Measurements from ENCODE around the gene CDH23. TPM values are rescaled to one million over a fixed set of nuclear protein-coding genes. Genes with fewer than 3 reads are reported as not detected.

Gene CDH23
- total RNA-seq, 1 experiment from 2014 or later = 0.02 TPM

DNA sequence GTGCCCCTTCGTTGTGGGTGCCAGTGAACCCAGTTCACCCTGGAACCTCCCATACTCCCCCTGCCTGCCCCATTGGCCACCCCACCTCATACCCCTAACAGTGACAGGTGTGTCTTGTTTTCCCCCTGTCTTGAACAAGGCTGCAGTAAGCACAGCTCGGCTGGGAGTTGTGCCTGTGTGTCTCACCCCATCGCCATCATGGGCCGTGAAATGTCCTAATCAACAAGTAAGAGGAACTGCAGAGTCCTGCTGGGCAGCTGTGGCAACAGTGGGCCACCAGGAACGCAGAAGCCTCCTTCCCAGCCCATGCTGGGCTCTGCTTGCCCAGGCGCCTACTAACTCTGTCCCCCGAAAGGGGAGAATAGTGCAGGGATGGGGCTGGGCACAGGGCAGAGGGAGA, 231.2 kb downstream of the CDH23 start:
- CTCF ChIA-PET = interaction anchor here (0.5 kb wide), 1 partner anchor 9 kb away, joined by 3 read pairs; no protein-coding TSS in a partner anchor
- no peak for DNase-seq (ENCODE audit: unreplicated experiment)
- POLR2A ChIA-PET = no interaction called here

DNA sequence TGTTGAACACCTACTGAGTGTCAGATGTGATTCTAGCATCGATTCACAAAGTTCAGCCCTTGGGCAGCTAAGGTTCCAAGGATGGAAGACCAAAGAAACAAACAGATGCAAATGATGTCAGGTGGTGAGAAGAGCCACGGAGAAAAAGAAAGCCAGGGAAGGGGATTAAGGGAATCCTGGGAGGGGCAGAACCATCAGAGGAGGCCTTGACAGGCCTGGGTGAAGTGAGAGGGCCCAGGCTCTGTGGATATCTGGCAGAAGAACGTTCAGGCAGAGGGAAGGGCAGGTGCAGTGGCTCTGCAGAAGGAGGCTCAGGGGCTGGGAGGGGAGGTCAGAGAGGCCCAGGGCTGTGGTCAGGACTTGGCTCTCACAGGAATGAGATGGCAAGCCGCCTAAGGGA, 232.4 kb downstream of the CDH23 start:
- H3K4me1 Mint-ChIP-seq (ENCODE audit: insufficient read depth, unreplicated experiment) = peaks cover 5% of the 10 kb centered on the region
- DNase-seq (ENCODE audit: unreplicated experiment) = no peak
- H3K36me3 Mint-ChIP-seq (ENCODE audit: insufficient read depth, unreplicated experiment) = no peaks in the 10 kb centered on the region
- BruUV-seq (replicated peaks) = no TSS peak
- intact Hi-C loops (cut with micrococcal nuclease) = no loop called here
- no peaks in the 10 kb centered on the region for H3K9me3 Mint-ChIP-seq (ENCODE audit: unreplicated experiment)
- POLR2A ChIA-PET = no interaction called here
- TF ChIP-seq, protein P1, sequence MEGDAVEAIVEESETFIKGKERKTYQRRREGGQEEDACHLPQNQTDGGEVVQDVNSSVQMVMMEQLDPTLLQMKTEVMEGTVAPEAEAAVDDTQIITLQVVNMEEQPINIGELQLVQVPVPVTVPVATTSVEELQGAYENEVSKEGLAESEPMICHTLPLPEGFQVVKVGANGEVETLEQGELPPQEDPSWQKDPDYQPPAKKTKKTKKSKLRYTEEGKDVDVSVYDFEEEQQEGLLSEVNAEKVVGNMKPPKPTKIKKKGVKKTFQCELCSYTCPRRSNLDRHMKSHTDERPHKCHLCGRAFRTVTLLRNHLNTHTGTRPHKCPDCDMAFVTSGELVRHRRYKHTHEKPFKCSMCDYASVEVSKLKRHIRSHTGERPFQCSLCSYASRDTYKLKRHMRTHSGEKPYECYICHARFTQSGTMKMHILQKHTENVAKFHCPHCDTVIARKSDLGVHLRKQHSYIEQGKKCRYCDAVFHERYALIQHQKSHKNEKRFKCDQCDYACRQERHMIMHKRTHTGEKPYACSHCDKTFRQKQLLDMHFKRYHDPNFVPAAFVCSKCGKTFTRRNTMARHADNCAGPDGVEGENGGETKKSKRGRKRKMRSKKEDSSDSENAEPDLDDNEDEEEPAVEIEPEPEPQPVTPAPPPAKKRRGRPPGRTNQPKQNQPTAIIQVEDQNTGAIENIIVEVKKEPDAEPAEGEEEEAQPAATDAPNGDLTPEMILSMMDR (IDR thresholded peaks at IDR 0.05; ENCODE audit: unreplicated experiment) = no peak
- H3K4me3 Mint-ChIP-seq (ENCODE audit: unreplicated experiment) = no peak overlapping the region
- no peak overlapping the region for H3K27ac Mint-ChIP-seq (ENCODE audit: low read depth, unreplicated experiment)
- CTCF ChIA-PET = interaction anchor here (0.6 kb wide), 1 partner anchor 238 kb away, joined by 3 read pairs; no protein-coding TSS in a partner anchor
- peaks cover 43% of the 10 kb centered on the region for H3K27me3 Mint-ChIP-seq (ENCODE audit: insufficient read depth, unreplicated experiment)

More for the DNA sequence above, 231.2 kb downstream of the CDH23 start:
- Mint-ChIP-seq H3K4me1 (ENCODE audit: insufficient read depth, unreplicated experiment) (peaks cover 5% of the 10 kb centered on the region), H3K27me3 (ENCODE audit: insufficient read depth, unreplicated experiment) (peaks cover 35% of the 10 kb centered on the region), H3K27ac (ENCODE audit: low read depth, unreplicated experiment) (no peak overlapping the region), H3K4me3 (ENCODE audit: unreplicated experiment) (no peak overlapping the region), H3K36me3 (ENCODE audit: insufficient read depth, unreplicated experiment) (no peaks in the 10 kb centered on the region), H3K9me3 (ENCODE audit: unreplicated experiment) (no peaks in the 10 kb centered on the region)
- no TSS peak for BruUV-seq (replicated peaks)
- TF ChIP-seq, protein P1 (IDR thresholded peaks at IDR 0.05; ENCODE audit: unreplicated experiment) = no peak
- intact Hi-C loops (cut with micrococcal nuclease) = no loop called here

DNA sequence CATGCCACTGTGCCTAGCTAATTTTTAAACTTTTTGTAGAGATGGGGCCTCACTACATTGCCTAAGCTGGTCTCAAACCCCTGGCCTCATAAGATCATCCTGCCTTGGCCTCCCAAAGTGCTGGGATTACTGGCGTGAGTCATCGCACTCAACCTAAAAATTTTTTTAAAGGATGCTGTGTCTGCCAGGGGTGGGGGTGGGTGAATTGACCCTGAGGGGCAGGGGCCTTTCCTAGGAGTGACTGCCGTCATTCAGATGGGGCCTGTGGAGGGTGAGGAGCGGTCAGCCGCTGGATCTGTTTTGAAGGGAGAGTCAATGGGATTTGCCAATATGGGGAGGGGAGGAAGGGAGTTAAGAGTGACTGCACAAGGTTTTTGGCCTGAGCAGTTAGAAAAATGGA, 233.4 kb downstream of the CDH23 start:
- BruUV-seq (replicated peaks) = no TSS peak
- Mint-ChIP-seq H3K4me3 (ENCODE audit: unreplicated experiment) (no peak overlapping the region), H3K36me3 (ENCODE audit: insufficient read depth, unreplicated experiment) (no peaks in the 10 kb centered on the region), H3K4me1 (ENCODE audit: insufficient read depth, unreplicated experiment) (peaks cover 5% of the 10 kb centered on the region), H3K9me3 (ENCODE audit: unreplicated experiment) (no peaks in the 10 kb centered on the region), H3K27me3 (ENCODE audit: insufficient read depth, unreplicated experiment) (peaks cover 49% of the 10 kb centered on the region), H3K27ac (ENCODE audit: low read depth, unreplicated experiment) (no peak overlapping the region)
- TF ChIP-seq, protein P1 (IDR thresholded peaks at IDR 0.05; ENCODE audit: unreplicated experiment) = no peak
- no peak for DNase-seq (ENCODE audit: unreplicated experiment)
- ChIA-PET POLR2A (no interaction called here), CTCF (no interaction called here)
- intact Hi-C loops (cut with micrococcal nuclease) = no loop called here

DNA sequence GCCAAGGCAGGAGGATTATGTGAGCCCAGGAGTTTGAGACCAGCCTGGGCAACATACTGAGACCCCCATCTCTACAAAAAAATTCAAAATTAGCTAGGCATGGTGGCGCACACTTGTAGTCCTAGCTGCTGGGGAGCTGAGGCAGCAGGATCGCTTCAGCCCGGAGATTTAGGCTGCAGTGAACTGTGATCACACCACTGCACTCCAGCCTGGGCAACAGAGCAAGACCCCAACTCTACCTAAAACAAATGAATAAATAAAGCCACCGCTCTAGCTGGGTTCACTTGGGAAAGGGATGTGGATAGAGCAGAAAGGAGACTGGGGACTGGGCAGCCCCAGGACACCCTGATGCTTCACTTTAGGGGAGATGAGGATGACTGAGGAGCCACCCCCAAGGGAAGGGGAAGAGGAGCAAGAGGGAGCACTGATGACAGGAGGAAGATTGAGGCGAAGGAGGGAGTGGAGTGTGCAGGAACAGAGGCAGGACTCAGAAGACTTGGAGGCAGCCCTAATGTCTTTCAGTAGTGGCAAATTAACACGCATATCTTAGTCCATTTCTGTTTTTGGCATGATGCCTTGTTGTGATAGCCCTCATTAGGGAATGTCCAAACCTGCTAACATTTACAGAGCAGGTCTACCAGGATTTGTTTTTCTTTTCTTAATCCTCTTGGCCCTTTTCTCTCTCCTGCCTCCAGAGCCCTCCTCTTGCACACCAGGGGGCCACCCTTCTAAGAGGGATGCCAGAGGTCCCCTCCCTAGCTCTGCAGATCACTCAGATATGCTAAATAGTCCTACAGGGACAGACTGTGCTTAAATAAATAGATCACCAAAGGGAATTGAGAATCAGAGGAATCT, 234.5 kb downstream of the CDH23 start:
- no TSS peak for BruUV-seq (replicated peaks)
- Mint-ChIP-seq H3K27me3 (ENCODE audit: insufficient read depth, unreplicated experiment) (peaks cover 58% of the 10 kb centered on the region), H3K27ac (ENCODE audit: low read depth, unreplicated experiment) (no peak overlapping the region), H3K9me3 (ENCODE audit: unreplicated experiment) (no peaks in the 10 kb centered on the region), H3K4me3 (ENCODE audit: unreplicated experiment) (no peak overlapping the region), H3K4me1 (ENCODE audit: insufficient read depth, unreplicated experiment) (peaks cover 5% of the 10 kb centered on the region), H3K36me3 (ENCODE audit: insufficient read depth, unreplicated experiment) (no peaks in the 10 kb centered on the region)
- TF ChIP-seq, protein P1 (IDR thresholded peaks at IDR 0.05; ENCODE audit: unreplicated experiment) = no peak
- CTCF ChIA-PET = no interaction called here
- intact Hi-C loops (cut with micrococcal nuclease) = no loop called here
- POLR2A ChIA-PET = interaction anchor here (0.6 kb wide), 1 partner anchor 214 kb away, joined by 3 read pairs; no protein-coding TSS in a partner anchor
- no peak for DNase-seq (ENCODE audit: unreplicated experiment)
